NAMALWA (cell line): Measurements from ENCODE around the gene A4GNT.
A peak's percentile ranks its signal among the peaks of the same experiment; 100 is the strongest.
"Not testable (repeated sequence)": the region's sequence is repeated elsewhere in the genome, so short reads cannot be mapped to it uniquely, and the experiment has no call there.

Experiments
- DNase-seq: peaks from one replicate; pipeline ENCODE4 v3.0.0-alpha.2; 2015; ENCODE audit warnings: low spot score

A4GNT gene

DNA sequence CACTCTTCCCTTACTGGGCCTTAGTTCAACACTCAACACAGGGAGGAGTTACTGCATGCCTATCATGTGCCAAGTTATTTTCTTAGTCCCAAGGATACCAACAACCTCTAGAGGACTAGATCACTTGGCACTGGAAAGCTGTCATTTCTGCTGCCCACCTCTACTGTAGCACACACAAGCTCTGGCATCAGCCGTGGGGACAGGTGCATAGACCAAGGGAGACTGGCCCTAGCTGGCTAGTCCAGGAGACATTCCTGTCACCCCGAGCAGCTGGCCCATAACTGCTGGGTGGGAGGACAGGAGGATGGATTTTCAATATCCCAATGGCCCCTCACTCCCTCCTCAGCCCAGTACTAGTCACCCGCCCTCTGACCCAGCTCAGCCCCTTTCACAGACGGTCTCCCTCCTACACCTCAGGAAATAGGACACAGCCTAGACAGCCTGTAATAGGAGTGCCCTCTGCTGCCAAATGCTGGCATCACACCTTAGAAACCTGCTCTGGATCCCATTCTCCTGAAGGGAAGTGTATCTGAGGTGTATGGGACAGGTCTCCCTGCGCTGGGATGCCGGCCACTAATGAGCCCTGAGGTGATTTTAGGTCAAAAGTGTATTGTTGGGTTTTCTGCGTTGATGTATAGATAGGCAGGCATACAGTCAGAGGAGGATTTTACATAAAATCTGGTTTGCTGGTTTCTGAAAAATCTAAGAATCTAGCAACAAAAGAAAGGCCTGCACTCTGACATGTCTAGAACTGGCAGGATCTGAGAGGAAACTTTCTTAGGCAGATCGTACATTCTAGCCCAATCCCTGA, 13.4 kb downstream of the A4GNT start:
- peak; percentile 69 for DNase-seq

GRCh38 chr3:138114988-138115971, 16.9 kb downstream of the A4GNT start, which contains the start of gene DZIP1L:
Gene DZIP1L (minus strand): TSS chr3:138115608. CDS start chr3:138103971, 11,637 bp downstream.
- DNase-seq = no peak

DNA sequence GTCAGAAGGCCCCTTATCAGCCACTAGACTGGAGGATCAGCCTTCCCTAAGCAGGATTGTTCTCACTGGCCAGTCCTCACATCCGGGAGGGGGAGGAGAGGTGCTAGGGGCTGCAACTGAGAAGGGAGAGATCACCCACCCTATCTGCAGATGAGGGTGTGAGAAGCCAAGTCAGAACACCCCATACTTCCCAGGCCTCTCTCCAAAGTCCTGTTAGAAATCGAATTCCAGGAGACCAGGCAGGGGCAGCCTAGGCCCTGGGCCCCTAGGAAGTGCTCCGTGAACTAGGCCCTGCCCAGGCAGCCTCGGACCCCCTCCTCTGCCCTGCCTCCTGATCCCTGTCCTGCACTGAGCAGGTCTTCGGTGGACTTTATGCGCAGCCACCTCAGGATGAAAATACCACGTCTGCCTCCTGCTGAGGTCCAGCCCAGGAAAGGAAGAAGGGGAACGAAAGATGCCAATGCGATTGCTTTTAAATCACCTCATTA, 17.7 kb downstream of the A4GNT start:
- no peak for DNase-seq

DNA sequence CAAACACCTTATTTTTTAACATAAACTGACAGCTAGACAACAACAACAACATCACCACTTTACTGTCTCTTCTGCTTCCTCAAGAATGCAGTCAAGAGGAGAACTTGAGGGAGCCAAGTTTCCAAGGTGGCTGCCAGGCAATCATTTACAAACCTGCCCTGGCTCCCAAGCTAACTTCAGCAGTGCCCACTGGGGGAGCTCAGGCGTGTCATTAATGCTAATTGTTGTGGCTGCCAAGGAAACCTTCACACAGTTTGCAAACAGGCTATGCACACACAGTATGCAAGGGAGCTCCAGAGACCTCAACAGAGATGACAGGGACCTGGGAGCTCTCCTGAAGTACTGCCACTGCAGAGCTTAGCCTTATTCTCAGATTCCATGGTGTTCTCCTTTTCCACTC, 18.9 kb downstream of the A4GNT start:
- DNase-seq = peak; percentile 20

DNA sequence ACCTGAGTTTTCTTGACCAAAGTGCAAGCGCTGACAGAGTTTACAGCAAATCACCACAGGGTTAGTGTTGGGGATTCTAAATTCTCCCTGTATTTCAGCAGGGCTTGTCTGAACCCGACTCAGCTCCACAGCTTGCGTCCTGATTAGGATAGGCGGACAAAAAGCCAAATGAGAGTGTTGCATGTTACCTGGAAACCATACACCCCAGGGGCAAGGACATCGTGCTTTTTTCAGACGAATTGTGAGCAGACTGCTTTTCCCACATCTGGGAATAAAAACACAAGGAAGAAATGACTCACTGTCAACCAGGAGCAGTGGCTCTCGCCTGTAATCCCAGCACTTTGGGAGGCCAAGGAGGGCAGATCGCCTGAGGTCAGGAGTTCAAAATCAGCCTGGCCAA, 19.8 kb downstream of the A4GNT start:
- no peak for DNase-seq

DNA sequence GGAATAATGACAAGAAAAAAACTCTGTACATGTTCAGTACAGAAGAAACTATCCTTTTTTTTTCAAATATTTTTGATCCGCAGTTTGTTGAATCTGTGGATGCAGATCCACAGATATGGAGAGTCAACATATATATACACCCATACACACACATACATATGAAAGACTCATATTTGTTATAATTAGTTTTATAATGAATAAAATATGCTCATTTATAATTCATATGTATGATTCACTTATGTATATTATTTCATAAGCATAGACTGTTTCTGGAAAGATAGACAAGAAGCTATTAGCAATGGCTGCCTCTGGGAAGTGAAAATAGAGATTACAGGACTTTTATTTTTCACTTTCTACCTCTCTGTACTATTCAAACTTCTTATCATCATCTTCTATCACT, 26.6 kb downstream of the A4GNT start:
- DNase-seq = no peak

DNA sequence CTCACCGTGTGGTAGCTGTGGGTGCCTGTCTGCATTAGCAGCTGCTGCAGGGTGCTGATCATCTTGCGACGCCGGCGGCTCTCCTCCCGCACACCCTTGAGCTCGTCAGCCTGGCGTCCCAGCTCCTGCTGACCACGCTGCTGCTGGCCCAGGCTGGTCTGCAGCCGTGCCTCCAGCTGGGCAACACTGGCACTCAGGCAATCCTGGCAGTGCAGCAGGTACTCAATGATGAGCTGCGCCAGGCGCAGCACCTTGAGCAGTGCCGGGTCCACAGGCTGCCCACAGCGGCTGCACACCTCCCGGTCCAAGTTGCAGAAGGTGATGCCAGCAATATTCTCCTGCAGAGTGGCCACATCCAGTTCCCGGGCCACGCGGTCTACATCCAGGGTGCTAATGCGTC, 28.7 kb downstream of the A4GNT start:
- no peak for DNase-seq

- not testable (repeated sequence) for DNase-seq
Measured at GRCh38 chr3:138101351-138101940, 30.7 kb downstream of the A4GNT start.

DNA sequence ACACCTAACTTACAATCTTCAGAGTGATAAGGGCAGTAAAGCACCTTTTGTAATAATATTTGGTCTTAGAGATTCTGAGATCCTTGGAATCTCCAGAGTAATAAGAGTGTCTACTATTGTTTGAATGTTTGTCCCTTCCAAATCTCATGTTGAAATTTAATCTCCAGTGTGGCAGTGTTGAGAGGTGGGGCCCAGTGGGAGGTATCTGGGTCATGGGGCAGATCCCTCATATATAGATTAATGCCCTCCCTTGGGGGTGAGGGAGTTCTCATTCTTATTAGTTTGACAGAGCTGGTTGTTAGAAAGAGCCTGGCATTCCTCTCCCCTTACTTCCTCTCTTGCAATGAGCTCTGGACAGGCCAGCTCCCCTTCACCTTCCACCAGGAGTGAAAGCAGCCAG, 32.8 kb downstream of the A4GNT start:
- no peak for DNase-seq

- peak; percentile 48 for DNase-seq
Measured at GRCh38 chr3:138097192-138098172, 34.7 kb downstream of the A4GNT start.

- DNase-seq = no peak
Measured at GRCh38 chr3:138093721-138094120, 38.5 kb downstream of the A4GNT start.

DNA sequence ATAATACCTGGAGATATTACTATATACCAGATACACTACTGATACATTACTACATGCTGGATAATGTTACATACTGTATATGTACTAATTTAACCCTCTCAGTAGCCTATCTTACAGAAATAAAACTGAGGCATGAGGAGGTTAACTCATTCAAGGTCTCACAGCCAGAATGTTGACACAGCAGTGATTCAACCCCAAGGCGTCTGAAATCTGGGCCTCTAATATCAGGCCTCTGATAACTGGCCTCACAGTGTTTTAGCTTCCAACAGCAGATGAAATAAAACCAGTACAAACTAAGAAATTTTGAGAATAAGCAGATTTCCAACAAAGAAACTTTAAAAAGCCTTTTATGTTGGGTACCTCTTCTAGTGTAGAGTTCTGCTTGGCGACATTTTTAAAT, 40.2 kb downstream of the A4GNT start:
- DNase-seq = no peak

- DNase-seq = no peak
Measured at GRCh38 chr3:138089091-138089490, 43.1 kb downstream of the A4GNT start.

DNA sequence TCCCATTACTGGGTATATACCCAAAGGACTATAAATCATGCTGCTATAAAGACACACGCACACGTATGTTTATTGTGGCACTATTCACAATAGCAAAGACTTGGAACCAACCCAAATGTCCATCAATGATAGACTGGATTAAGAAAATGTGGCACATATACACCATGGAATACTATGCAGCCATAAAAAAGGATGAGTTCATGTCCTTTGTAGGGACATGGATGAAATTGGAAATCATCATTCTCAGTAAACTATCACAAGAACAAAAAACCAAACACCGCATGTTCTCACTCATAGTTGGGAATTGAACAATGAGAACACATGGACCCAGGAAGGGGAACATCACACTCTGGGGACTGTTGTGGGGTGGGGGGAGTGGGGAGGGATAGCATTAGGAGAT, 46.4 kb downstream of the A4GNT start:
- not testable (repeated sequence) for DNase-seq

DNA sequence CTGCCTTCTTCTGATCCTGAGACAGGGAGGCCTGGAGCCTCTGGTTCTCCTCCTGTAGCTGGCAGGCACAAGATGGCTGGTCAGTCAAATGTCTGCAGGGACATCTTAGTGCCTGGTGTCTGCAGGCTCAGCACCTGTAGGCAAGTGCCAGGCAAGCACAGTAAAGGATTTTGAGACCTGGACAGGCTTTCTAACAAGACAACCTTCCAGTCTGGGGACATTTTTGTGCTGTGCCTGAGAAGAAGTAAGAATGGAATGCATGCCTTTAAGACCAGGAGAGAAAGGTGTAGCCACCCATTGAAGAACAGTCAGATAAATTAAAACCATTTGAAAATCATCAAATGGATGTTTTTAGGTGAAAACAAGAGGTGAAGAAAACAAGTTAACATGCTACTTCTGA, 48.0 kb downstream of the A4GNT start:
- no peak for DNase-seq

GRCh38 chr3:138082992-138083386, 49.2 kb downstream of the A4GNT start:
- no peak for DNase-seq

- no peak for DNase-seq
Measured at GRCh38 chr3:138082085-138082991, 49.9 kb downstream of the A4GNT start.

DNA sequence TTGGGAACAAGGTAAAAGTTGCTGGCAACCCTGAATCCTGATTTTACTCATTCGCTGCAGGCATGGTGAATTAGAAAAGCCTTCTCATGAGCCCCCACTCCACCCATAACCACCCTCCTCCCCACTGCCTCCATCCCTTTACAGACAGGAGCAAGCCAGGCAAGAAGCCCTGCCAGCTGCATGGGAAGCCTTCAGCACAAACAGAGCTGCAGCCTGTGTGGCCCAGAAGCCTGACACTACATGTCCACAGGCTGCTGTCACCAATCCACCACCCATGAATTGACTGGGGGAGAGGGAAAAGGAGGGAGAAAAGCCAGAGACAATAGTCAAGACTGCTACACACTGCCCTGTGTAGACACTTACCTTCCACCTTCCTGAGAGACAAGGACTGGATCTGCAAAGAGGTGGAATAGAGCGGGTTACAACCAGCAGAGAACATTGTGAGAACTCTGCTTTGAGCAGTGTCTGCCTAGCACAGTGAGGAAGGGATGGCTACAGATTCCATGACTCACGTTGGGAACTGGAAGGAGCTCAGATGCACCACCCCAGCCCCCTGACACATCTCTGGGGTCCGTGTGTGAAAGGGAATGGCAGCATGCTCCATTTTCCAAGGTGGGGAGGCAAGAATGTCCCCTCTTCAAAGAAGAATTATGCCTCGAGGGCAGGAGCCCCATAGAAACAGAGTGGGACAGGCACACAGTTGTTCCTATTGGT, 50.7 kb downstream of the A4GNT start:
- no peak for DNase-seq

DNA sequence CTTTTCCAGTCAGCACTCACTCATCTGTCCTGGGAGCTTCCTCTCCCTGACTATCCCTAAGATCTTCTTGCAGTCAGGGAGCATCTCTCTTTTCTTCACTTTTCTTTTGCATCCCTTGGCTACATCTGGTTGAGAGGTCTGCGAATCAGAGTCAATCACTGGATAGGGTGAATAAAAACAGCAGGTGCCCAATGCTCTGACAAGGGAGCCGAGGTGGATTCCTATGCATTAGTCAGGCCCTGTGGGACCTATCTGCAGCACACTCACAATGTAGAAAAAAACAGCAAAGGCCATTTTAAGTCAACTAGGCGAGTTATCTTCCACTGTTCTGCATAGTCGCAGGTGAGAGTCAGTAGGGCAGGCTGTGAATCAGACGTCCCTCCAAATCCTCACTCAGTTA, 52.3 kb downstream of the A4GNT start:
- no peak for DNase-seq
